Activated T-helper 2 cell treated with anti-CD3 and anti-CD28 coated beads, Interferon-gamma antibody, Interleukin-2, Interleukin-4, amounts not matched to agents 10 μg/mL and 5 μg/mL and 100 μg/mL, durations not matched to agents 14 hours and 24 hours and 36 hours (primary cell): ENCODE results near the gene SLC6A11. TPM values are rescaled to one million over a fixed set of nuclear protein-coding genes. Genes with fewer than 3 reads are reported as not detected.

ENCODE experiments used
- DNase-seq: peaks from one replicate; pipeline ENCODE4 v3.0.0; 2021; ENCODE audit warnings: low spot score
- H3K27ac Mint-ChIP-seq: one replicate; pipeline ENCODE4 v1.8.0; 2021; ENCODE audit warnings: mixed read lengths
- H3K27me3 Mint-ChIP-seq: one replicate; pipeline ENCODE4 v1.8.0; 2021; ENCODE audit warnings: low read depth, mixed read lengths
- H3K36me3 Mint-ChIP-seq: one replicate; pipeline ENCODE4 v1.8.0; 2021; ENCODE audit warnings: low read depth, mixed read lengths
- H3K4me1 Mint-ChIP-seq: one replicate; pipeline ENCODE4 v1.8.0; 2021; ENCODE audit warnings: low read depth, mixed read lengths
- H3K4me3 Mint-ChIP-seq: one replicate; pipeline ENCODE4 v1.8.0; 2021; ENCODE audit warnings: low read depth, mild to moderate bottlenecking, moderate library complexity, mixed read lengths
- H3K9me3 Mint-ChIP-seq: one replicate; pipeline ENCODE4 v1.8.0; 2021; ENCODE audit warnings: mixed read lengths
- intact Hi-C: fragments of 100-400 bp; cut with micrococcal nuclease; formaldehyde crosslinking; loops from one replicate; pipeline ENCODE4 v1.15.1; 2023
- total RNA-seq: library from RNA; stranded (reverse); gene quantifications from 2 replicates; pipeline ENCODE4 v1.2.3, GENCODE V29; 2022

The SLC6A11 gene
- total RNA-seq, 1 donor from 2014 or later = not detected

- Mint-ChIP-seq H3K27me3 (peaks cover 8% of the 10 kb centered on the region), H3K4me1 (no peaks in the 10 kb centered on the region), H3K4me3 (no peak overlapping the region), H3K27ac (no peak overlapping the region), H3K9me3 (no peaks in the 10 kb centered on the region), H3K36me3 (no peaks in the 10 kb centered on the region)
- intact Hi-C loops = no loop called here
- DNase-seq = no peak
Observed at GRCh38 chr3:10925436-10926255, 109.6 kb downstream of the SLC6A11 start.

- Mint-ChIP-seq H3K9me3 (no peaks in the 10 kb centered on the region), H3K36me3 (no peaks in the 10 kb centered on the region), H3K4me3 (no peak overlapping the region), H3K4me1 (no peaks in the 10 kb centered on the region), H3K27me3 (peaks cover 6% of the 10 kb centered on the region), H3K27ac (no peak overlapping the region)
- no peak for DNase-seq
- intact Hi-C loops = no loop called here
Observed at GRCh38 chr3:10926256-10926810, 110.3 kb downstream of the SLC6A11 start.

GRCh38 chr3:10926811-10927521 is 110.9 kb downstream of the SLC6A11 start:
- intact Hi-C loops = no loop called here
- no peak overlapping the region for H3K4me3 Mint-ChIP-seq
- no peak for DNase-seq
- H3K36me3 Mint-ChIP-seq = no peaks in the 10 kb centered on the region
- no peaks in the 10 kb centered on the region for H3K4me1 Mint-ChIP-seq
- H3K27ac Mint-ChIP-seq = no peak overlapping the region
- peaks cover 4% of the 10 kb centered on the region for H3K27me3 Mint-ChIP-seq
- no peaks in the 10 kb centered on the region for H3K9me3 Mint-ChIP-seq

GRCh38 chr3:10927551-10927950 is 111.5 kb downstream of the SLC6A11 start:
- intact Hi-C loops = no loop called here
- peaks cover under 1% of the 10 kb centered on the region for H3K27me3 Mint-ChIP-seq
- no peaks in the 10 kb centered on the region for H3K36me3 Mint-ChIP-seq
- DNase-seq = no peak
- H3K4me1 Mint-ChIP-seq = no peaks in the 10 kb centered on the region
- H3K27ac Mint-ChIP-seq = no peak overlapping the region
- H3K9me3 Mint-ChIP-seq = no peaks in the 10 kb centered on the region
- no peak overlapping the region for H3K4me3 Mint-ChIP-seq

GRCh38 chr3:10928407-10928960 is 112.5 kb downstream of the SLC6A11 start:
- no peak for DNase-seq
- Mint-ChIP-seq H3K4me3 (no peak overlapping the region), H3K4me1 (no peaks in the 10 kb centered on the region), H3K27me3 (no peaks in the 10 kb centered on the region), H3K9me3 (no peaks in the 10 kb centered on the region), H3K27ac (no peak overlapping the region), H3K36me3 (no peaks in the 10 kb centered on the region)
- intact Hi-C loops = no loop called here

- DNase-seq = no peak
- Mint-ChIP-seq H3K27ac (no peak overlapping the region), H3K36me3 (no peaks in the 10 kb centered on the region), H3K4me3 (no peak overlapping the region), H3K4me1 (no peaks in the 10 kb centered on the region), H3K27me3 (no peaks in the 10 kb centered on the region), H3K9me3 (no peaks in the 10 kb centered on the region)
- intact Hi-C loops = no loop called here
Observed at GRCh38 chr3:10928961-10929471, 113.0 kb downstream of the SLC6A11 start.

- no peak for DNase-seq
- Mint-ChIP-seq H3K27me3 (no peaks in the 10 kb centered on the region), H3K4me3 (no peak overlapping the region), H3K4me1 (no peaks in the 10 kb centered on the region), H3K27ac (no peak overlapping the region), H3K9me3 (no peaks in the 10 kb centered on the region), H3K36me3 (no peaks in the 10 kb centered on the region)
- intact Hi-C loops = no loop called here
Observed at GRCh38 chr3:10929978-10930665, 114.1 kb downstream of the SLC6A11 start.

GRCh38 chr3:10930666-10931040 is 114.6 kb downstream of the SLC6A11 start:
- Mint-ChIP-seq H3K36me3 (no peaks in the 10 kb centered on the region), H3K27ac (no peak overlapping the region), H3K4me1 (no peaks in the 10 kb centered on the region), H3K27me3 (no peaks in the 10 kb centered on the region), H3K9me3 (no peaks in the 10 kb centered on the region), H3K4me3 (no peak overlapping the region)
- no peak for DNase-seq
- intact Hi-C loops = no loop called here

- no peak for DNase-seq
- intact Hi-C loops = no loop called here
- no peaks in the 10 kb centered on the region for H3K27me3 Mint-ChIP-seq
- no peak overlapping the region for H3K27ac Mint-ChIP-seq
- H3K4me1 Mint-ChIP-seq = no peaks in the 10 kb centered on the region
- no peaks in the 10 kb centered on the region for H3K36me3 Mint-ChIP-seq
- H3K9me3 Mint-ChIP-seq = no peaks in the 10 kb centered on the region
- H3K4me3 Mint-ChIP-seq = no peak overlapping the region
Observed at GRCh38 chr3:10932596-10932995, 116.6 kb downstream of the SLC6A11 start.

- intact Hi-C loops = no loop called here
- H3K4me3 Mint-ChIP-seq = no peak overlapping the region
- no peaks in the 10 kb centered on the region for H3K27me3 Mint-ChIP-seq
- no peak for DNase-seq
- H3K27ac Mint-ChIP-seq = no peak overlapping the region
- no peaks in the 10 kb centered on the region for H3K4me1 Mint-ChIP-seq
- no peaks in the 10 kb centered on the region for H3K9me3 Mint-ChIP-seq
- H3K36me3 Mint-ChIP-seq = no peaks in the 10 kb centered on the region
Observed at GRCh38 chr3:10933021-10933420, 117.0 kb downstream of the SLC6A11 start.

GRCh38 chr3:10933470-10933804 is 117.4 kb downstream of the SLC6A11 start:
- H3K36me3 Mint-ChIP-seq = no peaks in the 10 kb centered on the region
- no peaks in the 10 kb centered on the region for H3K9me3 Mint-ChIP-seq
- no peak overlapping the region for H3K4me3 Mint-ChIP-seq
- no peaks in the 10 kb centered on the region for H3K4me1 Mint-ChIP-seq
- no peak overlapping the region for H3K27ac Mint-ChIP-seq
- intact Hi-C loops = no loop called here
- no peak for DNase-seq
- no peaks in the 10 kb centered on the region for H3K27me3 Mint-ChIP-seq

GRCh38 chr3:10933805-10934481 is 117.9 kb downstream of the SLC6A11 start:
- intact Hi-C loops = no loop called here
- DNase-seq = no peak
- no peak overlapping the region for H3K4me3 Mint-ChIP-seq
- H3K27ac Mint-ChIP-seq = no peak overlapping the region
- H3K9me3 Mint-ChIP-seq = no peaks in the 10 kb centered on the region
- H3K36me3 Mint-ChIP-seq = no peaks in the 10 kb centered on the region
- H3K4me1 Mint-ChIP-seq = no peaks in the 10 kb centered on the region
- H3K27me3 Mint-ChIP-seq = no peaks in the 10 kb centered on the region
